ENCODE measurements around the gene GUK1.

The GUK1 gene

GRCh38 chr1:228176461-228177182 lies 36.5 kb downstream of the GUK1 start:
- H3K27me3 ChIP-seq (ENCODE audit: insufficient read depth, low read length, poor library complexity) = no peaks in the 10 kb centered on the region
- H3K9ac ChIP-seq (ENCODE audit: low read depth, low read length) = no peak overlapping the region
- no peak overlapping the region for H3K4me3 ChIP-seq (ENCODE audit: low read depth in 1 of 2, low read length in 2 of 2)
- DNase-seq (no peak), ATAC-seq (ENCODE audit: insufficient read depth, low read depth) (no peak)
- no peaks in the 10 kb centered on the region for H3K4me1 ChIP-seq (ENCODE audit: insufficient read depth, low read length)
- H3K4me2 ChIP-seq (ENCODE audit: insufficient read depth, low read length) = no peak overlapping the region
- H3K79me2 ChIP-seq (ENCODE audit: insufficient read depth, low read length) = peaks cover 18% of the 10 kb centered on the region
- TF ChIP-seq EZH2 (IDR thresholded peaks at IDR 0.05; ENCODE audit: borderline replicate concordance, low read depth, low read length, severe bottlenecking) (no peak), CTCF (IDR thresholded peaks at IDR 0.05; ENCODE audit: borderline replicate concordance, extremely low read depth, low read length, poor library complexity, severe bottlenecking) (no peak)
- H3K27ac ChIP-seq (ENCODE audit: low read length) = no peak overlapping the region
- H4K20me1 ChIP-seq (ENCODE audit: insufficient read depth, low read length) = peaks cover 34% of the 10 kb centered on the region
- H2AFZ ChIP-seq (ENCODE audit: low read depth, low read length) = no peak overlapping the region
- H3K9me3 ChIP-seq (ENCODE audit: insufficient read depth, low read length, severe bottlenecking) = no peaks in the 10 kb centered on the region
- peaks cover 21% of the 10 kb centered on the region for H3K36me3 ChIP-seq (ENCODE audit: insufficient read depth, low read length)

GRCh38 chr1:228177183-228177475 lies 37.0 kb downstream of the GUK1 start:
- Histone ChIP-seq H3K4me3 (ENCODE audit: low read depth in 1 of 2, low read length in 2 of 2) (no peak overlapping the region), H3K4me1 (ENCODE audit: insufficient read depth, low read length) (no peaks in the 10 kb centered on the region), H3K79me2 (ENCODE audit: insufficient read depth, low read length) (peaks cover 18% of the 10 kb centered on the region), H3K9me3 (ENCODE audit: insufficient read depth, low read length, severe bottlenecking) (no peaks in the 10 kb centered on the region), H2AFZ (ENCODE audit: low read depth, low read length) (no peak overlapping the region), H4K20me1 (ENCODE audit: insufficient read depth, low read length) (peaks cover 33% of the 10 kb centered on the region), H3K27ac (ENCODE audit: low read length) (no peak overlapping the region), H3K36me3 (ENCODE audit: insufficient read depth, low read length) (peaks cover 21% of the 10 kb centered on the region), H3K27me3 (ENCODE audit: insufficient read depth, low read length, poor library complexity) (no peaks in the 10 kb centered on the region), H3K9ac (ENCODE audit: low read depth, low read length) (no peak overlapping the region), H3K4me2 (ENCODE audit: insufficient read depth, low read length) (no peak overlapping the region)
- no peak for ATAC-seq (ENCODE audit: insufficient read depth, low read depth)
- no peak for DNase-seq
- no peak for TF ChIP-seq CTCF (IDR thresholded peaks at IDR 0.05; ENCODE audit: borderline replicate concordance, extremely low read depth, low read length, poor library complexity, severe bottlenecking)
- TF ChIP-seq EZH2 (IDR thresholded peaks at IDR 0.05; ENCODE audit: borderline replicate concordance, low read depth, low read length, severe bottlenecking) = no peak

GRCh38 chr1:228177721-228178710 lies 37.9 kb downstream of the GUK1 start:
- Histone ChIP-seq H2AFZ (ENCODE audit: low read depth, low read length) (no peak overlapping the region), H3K9ac (ENCODE audit: low read depth, low read length) (no peak overlapping the region), H3K79me2 (ENCODE audit: insufficient read depth, low read length) (peaks cover 12% of the 10 kb centered on the region), H4K20me1 (ENCODE audit: insufficient read depth, low read length) (peaks cover 24% of the 10 kb centered on the region), H3K4me3 (ENCODE audit: low read depth in 1 of 2, low read length in 2 of 2) (no peak overlapping the region), H3K36me3 (ENCODE audit: insufficient read depth, low read length) (peaks cover 21% of the 10 kb centered on the region), H3K4me2 (ENCODE audit: insufficient read depth, low read length) (no peak overlapping the region), H3K27me3 (ENCODE audit: insufficient read depth, low read length, poor library complexity) (no peaks in the 10 kb centered on the region), H3K9me3 (ENCODE audit: insufficient read depth, low read length, severe bottlenecking) (no peaks in the 10 kb centered on the region), H3K27ac (ENCODE audit: low read length) (no peak overlapping the region), H3K4me1 (ENCODE audit: insufficient read depth, low read length) (no peaks in the 10 kb centered on the region)
- ATAC-seq (ENCODE audit: insufficient read depth, low read depth) = no peak
- DNase-seq = no peak
- TF ChIP-seq CTCF (IDR thresholded peaks at IDR 0.05; ENCODE audit: borderline replicate concordance, extremely low read depth, low read length, poor library complexity, severe bottlenecking) = no peak
- TF ChIP-seq EZH2 (IDR thresholded peaks at IDR 0.05; ENCODE audit: borderline replicate concordance, low read depth, low read length, severe bottlenecking) = no peak
